HCT116 (cell line): ENCODE measurements around the gene MPP7. TPM values are rescaled to one million over a fixed set of nuclear protein-coding genes. Genes with fewer than 3 reads are reported as not detected.
"Not testable (repeated sequence)": the region's sequence is repeated elsewhere in the genome, so short reads cannot be mapped to it uniquely, and the experiment has no call there.

Experiments
- ATAC-seq: fragments of 200-7000 bp; cut with Tn5 transposase; 2 replicates; pipeline ENCODE4 v1.9.1; 2020; ENCODE audit warnings: mild to moderate bottlenecking, moderate library complexity
- BruUV-seq: library from RNA; stranded (reverse); fragments of 400-500 nt; replicated peaks from 2 replicates; lab custom pipeline; 2021; lab: Mats Ljungman, UMichigan
- CTCF ChIA-PET: fragments of 300-600 bp; sonication (Branson Sonifier 250); formaldehyde crosslinking; loops from one replicate; lab custom pipeline; 2021; ENCODE audit warnings: antibody characterized with exemption; lab: Charles Lee
- POLR2A ChIA-PET: fragments of 300-600, 350-600 bp; sonication (Branson Sonifier 250); formaldehyde crosslinking; loops from one replicate; lab custom pipeline; 2021; ENCODE audit warnings: antibody characterized with exemption; lab: Charles Lee
- RAD21 ChIA-PET, 2 experiments: fragments of 300-600 bp; sonication (Branson Sonifier 250); formaldehyde crosslinking; loops; one replicate each; lab custom pipeline; 2023; ENCODE audit warnings: low total read pairs in 2 of 2; ENCODE audit not compliant: uncharacterized antibody in 2 of 2, unreplicated experiment in 2 of 2, low non-redundant PET in 1 of 2; lab: Charles Lee
- DNase-seq: peaks from one replicate; pipeline ENCODE4 v3.0.0-alpha.2; 2010; ENCODE audit warnings: low read depth, low spot score
- H2AFZ ChIP-seq: fragments of 200-600 bp; shearing (Covaris generic), sonication (generic); 2 replicates; pipeline ENCODE4 v1.6.1; 2017; ENCODE audit warnings: low read depth, mixed run types, mixed read lengths, antibody characterized with exemption, low read length; ENCODE audit not compliant: poor library complexity, severe bottlenecking
- H3K27ac ChIP-seq: 2 replicates; pipeline ENCODE4 v1.5.1; 2012; ENCODE audit warnings: low read depth, low read length
- H3K27me3 ChIP-seq: fragments of 200-600 bp; sonication (generic); 2 replicates; pipeline ENCODE4 v1.6.1; 2016; ENCODE audit warnings: mixed run types, low read length, mixed read lengths; ENCODE audit not compliant: insufficient read depth
- H3K36me3 ChIP-seq, 2 experiments: fragments of 200-500 bp in 1 of 2; fragments of 200-600 bp in 1 of 2; sonication (Bioruptor generic) in 1 of 2; sonication (generic) in 1 of 2; 2 replicates each; pipeline versions ENCODE4 v1.5.1 to v1.6.1; 2014 to 2016; ENCODE audit warnings: low read length in 2 of 2, inconsistent platforms in 1 of 2, mixed read lengths in 1 of 2, mixed run types in 1 of 2; ENCODE audit not compliant: insufficient read depth in 2 of 2, control insufficient read depth in 1 of 2
- H3K4me1 ChIP-seq, 2 experiments: fragments of 200-600 bp in 1 of 2; sonication (generic) in 1 of 2; 2 replicates each; pipeline versions ENCODE4 v1.5.1 to v1.6.1; 2012 to 2017; ENCODE audit warnings: low read length in 2 of 2, inconsistent platforms in 1 of 2, mild to moderate bottlenecking in 1 of 2, mixed read lengths in 1 of 2, mixed run types in 1 of 2, moderate library complexity in 1 of 2; ENCODE audit not compliant: insufficient read depth in 2 of 2, control insufficient read depth in 1 of 2
- H3K4me2 ChIP-seq: fragments of 200-600 bp; sonication (generic); 2 replicates; pipeline ENCODE4 v1.6.1; 2017; ENCODE audit warnings: mixed run types, low read length, mixed read lengths
- H3K4me3 ChIP-seq, 2 experiments: fragments of 200-600 bp in 1 of 2; sonication (generic) in 1 of 2; replicated peaks in 1 of 2; 2 replicates each; pipeline ENCODE4 v1.5.1; 2011 to 2016; ENCODE audit warnings: low read length in 2 of 2, control low read depth in 1 of 2, low read depth in 1 of 2, mild to moderate bottlenecking in 1 of 2, mixed read lengths in 1 of 2, mixed run types in 1 of 2
- H3K79me2 ChIP-seq: fragments of 200-600 bp; sonication (generic); 2 replicates; pipeline ENCODE4 v1.6.1; 2017; ENCODE audit warnings: mild to moderate bottlenecking, mixed run types, low read length, moderate library complexity, mixed read lengths; ENCODE audit not compliant: insufficient read depth
- H3K9ac ChIP-seq: fragments of 200-600 bp; sonication (generic); 2 replicates; pipeline ENCODE4 v1.6.1; 2016; ENCODE audit warnings: low read length, mixed read lengths
- H3K9me2 ChIP-seq: fragments of 200-600 bp; sonication (generic), shearing (Covaris generic); 2 replicates; pipeline ENCODE4 v1.6.1; 2017; ENCODE audit warnings: mixed run types, mild to moderate bottlenecking, moderate library complexity; ENCODE audit not compliant: insufficient read depth
- H3K9me3 ChIP-seq, 2 experiments: fragments of 200-500 bp in 1 of 2; fragments of 200-600 bp in 1 of 2; sonication (Bioruptor generic) in 1 of 2; sonication (generic) in 1 of 2; 2 replicates each; pipeline ENCODE4 v1.6.1; 2014 to 2017; ENCODE audit warnings: low read length in 2 of 2, mixed read lengths in 2 of 2, inconsistent platforms in 1 of 2, low read depth in 1 of 2, mild to moderate bottlenecking in 1 of 2, mixed run types in 1 of 2, moderate library complexity in 1 of 2; ENCODE audit not compliant: control insufficient read depth in 1 of 2, insufficient read depth in 1 of 2
- H4K20me1 ChIP-seq: fragments of 200-600 bp; sonication (generic), shearing (Covaris generic); 2 replicates; pipeline ENCODE4 v1.6.1; 2017; ENCODE audit warnings: mixed run types, mild to moderate bottlenecking, moderate library complexity; ENCODE audit not compliant: insufficient read depth
- CBX3 ChIP-seq: IDR thresholded peaks from 2 replicates; pipeline ENCODE4 v1.6.1; 2012; ENCODE audit warnings: low read depth
- EGR1 ChIP-seq: IDR thresholded peaks from 2 replicates; pipeline ENCODE4 v1.6.1; 2012; ENCODE audit warnings: low read depth
- ELF1 ChIP-seq: IDR thresholded peaks from 2 replicates; pipeline ENCODE4 v1.6.1; 2012; ENCODE audit warnings: low read depth, borderline replicate concordance
- EZH2phosphoT487 ChIP-seq: fragments of 200-600 bp; IDR thresholded peaks from 2 replicates; pipeline ENCODE4 v1.6.1; 2018; ENCODE audit warnings: antibody characterized with exemption, borderline replicate concordance
- FOSL1 ChIP-seq: IDR thresholded peaks from 2 replicates; pipeline ENCODE4 v1.6.1; 2012; ENCODE audit warnings: low read depth
- POLR2AphosphoS5 ChIP-seq: IDR thresholded peaks from 2 replicates; pipeline ENCODE4 v1.6.1; 2011; ENCODE audit warnings: mild to moderate bottlenecking, low read depth, low read length, moderate library complexity
- RAD21 ChIP-seq: IDR thresholded peaks from 2 replicates; pipeline ENCODE4 v1.6.1; 2012; ENCODE audit warnings: low read depth, mild to moderate bottlenecking
- SRF ChIP-seq: IDR thresholded peaks from 2 replicates; pipeline ENCODE4 v1.6.1; 2012; ENCODE audit warnings: low read depth
- TCF7L2 ChIP-seq: IDR thresholded peaks from 2 replicates; pipeline ENCODE4 v1.7.0; 2011; ENCODE audit warnings: borderline replicate concordance, inconsistent platforms; ENCODE audit not compliant: insufficient read depth, insufficient read length; ENCODE audit errors: extremely low read depth
- ZFX ChIP-seq: fragments of 450-650 bp; IDR thresholded peaks from 2 replicates; pipeline ENCODE4 v1.6.1; 2017
- ZNF274 ChIP-seq: fragments of 200-500 bp; sonication (Bioruptor generic); IDR thresholded peaks from 2 replicates; pipeline ENCODE4 v1.6.1; 2014; ENCODE audit warnings: mild to moderate bottlenecking, low read depth, low read length, inconsistent platforms
- intact Hi-C: fragments of 100-400 bp; cut with micrococcal nuclease; formaldehyde crosslinking; loops from 2 replicates; pipeline ENCODE4 v1.10.0; 2022
- total RNA-seq: library from RNA; stranded (reverse); gene quantifications from one replicate; pipeline ENCODE4 v1.2.1, GENCODE V29; 2021; ENCODE audit not compliant: unreplicated experiment
- TF ChIP-seq, protein P1 (sequence below), 3 experiments: fragments of 200-600 bp in 1 of 3; sonication (generic) in 1 of 3; IDR thresholded peaks in 2 of 3; conservative IDR thresholded peaks in 1 of 3; 2 replicates each; pipeline ENCODE4 v1.5.1; 2012 to 2017; ENCODE audit warnings: low read depth in 2 of 3, low read length in 2 of 3, antibody characterized with exemption in 1 of 3, borderline replicate concordance in 1 of 3, control low read depth in 1 of 3, mild to moderate bottlenecking in 1 of 3, mixed read lengths in 1 of 3, mixed run types in 1 of 3, moderate library complexity in 1 of 3; ENCODE audit not compliant: insufficient read depth in 1 of 3
- TF ChIP-seq, protein P2 (sequence below): IDR thresholded peaks from 2 replicates; pipeline ENCODE4 v1.6.1; 2012
- TF ChIP-seq, protein P3 (sequence below): IDR thresholded peaks from 2 replicates; pipeline ENCODE4 v1.6.1; 2011; ENCODE audit warnings: mild to moderate bottlenecking, low read length, moderate library complexity; ENCODE audit not compliant: insufficient replicate concordance; ENCODE audit errors: extremely low read depth

MPP7 gene
- total RNA-seq, 1 experiment from 2014 or later: 64.5 TPM

DNA sequence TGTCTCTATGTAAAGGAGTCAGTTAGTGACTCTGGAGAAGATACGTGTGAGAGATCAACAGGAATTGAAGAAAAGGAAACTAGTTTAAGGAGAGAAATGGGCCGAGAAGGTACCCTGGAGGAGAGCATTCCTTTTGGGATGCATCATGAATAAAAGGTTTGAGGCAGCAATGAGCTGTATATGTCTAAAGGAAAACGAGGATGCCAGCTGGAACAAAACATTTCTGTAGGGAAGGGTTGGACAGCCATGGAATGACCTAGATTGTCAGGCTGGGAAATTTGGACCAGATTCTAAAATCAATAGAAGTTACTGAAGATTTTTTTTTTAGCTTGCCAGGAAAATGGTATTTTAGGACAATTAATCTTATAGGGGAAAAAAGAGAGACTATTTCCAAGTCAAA lies 17.2 kb upstream of the MPP7 start:
- CTCF ChIA-PET: interaction anchor here (2.1 kb wide), 1 partner anchor 17 kb away, joined by 7 read pairs; the partner anchor contains the start of gene MPP7
- ATAC-seq: no peak
- H3K36me3 ChIP-seq: no peaks in the 10 kb centered on the region

DNA sequence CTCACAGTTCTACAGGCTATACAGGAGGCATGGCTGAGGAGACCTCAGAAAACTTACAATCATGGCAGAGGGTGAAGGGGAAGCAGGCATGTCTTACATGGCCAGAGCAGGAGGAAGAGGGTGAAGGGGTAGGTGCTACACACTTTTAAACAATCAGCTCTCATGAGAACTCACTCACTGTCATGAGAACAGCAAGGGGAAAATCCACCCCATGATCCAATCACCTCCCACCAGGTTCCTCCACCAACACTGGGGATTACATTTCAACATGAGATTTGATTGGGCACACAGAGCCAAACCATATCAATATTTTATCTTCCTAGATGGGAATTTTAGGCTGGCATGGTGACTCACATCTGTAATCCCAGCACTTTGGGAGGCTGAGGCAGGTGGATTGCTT lies 16.2 kb upstream of the MPP7 start:
- ATAC-seq, intact Hi-C loops, POLR2A ChIA-PET, H4K20me1 ChIP-seq, H3K4me3 ChIP-seq, H3K27ac ChIP-seq, H3K36me3 ChIP-seq, DNase-seq, BruUV-seq, RAD21 ChIA-PET, H3K79me2 ChIP-seq, H3K9me3 ChIP-seq, H3K4me2 ChIP-seq, H3K27me3 ChIP-seq, H3K9ac ChIP-seq, CTCF ChIA-PET, H2AFZ ChIP-seq, H3K9me2 ChIP-seq: not testable (repeated sequence)
- peaks cover 24 to 29% of the 10 kb centered on the region in 2 experiments for H3K4me1 ChIP-seq

More for the DNA sequence above, 17.2 kb upstream of the MPP7 start:
- RAD21 ChIA-PET: no interaction called here
- POLR2A ChIA-PET: interaction anchor here (1.0 to 3.1 kb wide), 2 partner anchors 8 to 17 kb away, joined by 3 to 12 read pairs; partner anchors contain the start of gene MPP7
- Histone ChIP-seq H3K27me3 (no peaks in the 10 kb centered on the region), H3K4me1 (peaks cover 24 to 29% of the 10 kb centered on the region in 2 experiments), H3K27ac (no peak overlapping the region), H3K4me2 (no peak overlapping the region), H3K9me2 (no peaks in the 10 kb centered on the region), H3K4me3 (no peak overlapping the region), H3K9me3 (no peaks in the 10 kb centered on the region), H3K79me2 (no peaks in the 10 kb centered on the region), H2AFZ (no peak overlapping the region), H4K20me1 (no peaks in the 10 kb centered on the region), H3K9ac (no peak overlapping the region)
- intact Hi-C loops: no loop called here
- DNase-seq: no peak
- TF ChIP-seq ELF1 (no peak), CBX3 (no peak), ZFX (no peak), SRF (no peak), EZH2phosphoT487 (no peak), RAD21 (no peak), TCF7L2 (no peak), EGR1 (no peak), POLR2AphosphoS5 (no peak), ZNF274 (no peak), FOSL1 (no peak)
- TF ChIP-seq, protein P1, sequence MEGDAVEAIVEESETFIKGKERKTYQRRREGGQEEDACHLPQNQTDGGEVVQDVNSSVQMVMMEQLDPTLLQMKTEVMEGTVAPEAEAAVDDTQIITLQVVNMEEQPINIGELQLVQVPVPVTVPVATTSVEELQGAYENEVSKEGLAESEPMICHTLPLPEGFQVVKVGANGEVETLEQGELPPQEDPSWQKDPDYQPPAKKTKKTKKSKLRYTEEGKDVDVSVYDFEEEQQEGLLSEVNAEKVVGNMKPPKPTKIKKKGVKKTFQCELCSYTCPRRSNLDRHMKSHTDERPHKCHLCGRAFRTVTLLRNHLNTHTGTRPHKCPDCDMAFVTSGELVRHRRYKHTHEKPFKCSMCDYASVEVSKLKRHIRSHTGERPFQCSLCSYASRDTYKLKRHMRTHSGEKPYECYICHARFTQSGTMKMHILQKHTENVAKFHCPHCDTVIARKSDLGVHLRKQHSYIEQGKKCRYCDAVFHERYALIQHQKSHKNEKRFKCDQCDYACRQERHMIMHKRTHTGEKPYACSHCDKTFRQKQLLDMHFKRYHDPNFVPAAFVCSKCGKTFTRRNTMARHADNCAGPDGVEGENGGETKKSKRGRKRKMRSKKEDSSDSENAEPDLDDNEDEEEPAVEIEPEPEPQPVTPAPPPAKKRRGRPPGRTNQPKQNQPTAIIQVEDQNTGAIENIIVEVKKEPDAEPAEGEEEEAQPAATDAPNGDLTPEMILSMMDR (IDR thresholded peaks at IDR 0.05 in 2 of 3, conservative IDR thresholded peaks at IDR 0.05 in 1 of 3; ENCODE audit: borderline replicate concordance in 1 of 3, insufficient read depth in 1 of 3, low read depth in 2 of 3, low read length in 2 of 3): no peak
- TF ChIP-seq, protein P2, sequence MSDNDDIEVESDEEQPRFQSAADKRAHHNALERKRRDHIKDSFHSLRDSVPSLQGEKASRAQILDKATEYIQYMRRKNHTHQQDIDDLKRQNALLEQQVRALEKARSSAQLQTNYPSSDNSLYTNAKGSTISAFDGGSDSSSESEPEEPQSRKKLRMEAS: no peak
- TF ChIP-seq, protein P3, sequence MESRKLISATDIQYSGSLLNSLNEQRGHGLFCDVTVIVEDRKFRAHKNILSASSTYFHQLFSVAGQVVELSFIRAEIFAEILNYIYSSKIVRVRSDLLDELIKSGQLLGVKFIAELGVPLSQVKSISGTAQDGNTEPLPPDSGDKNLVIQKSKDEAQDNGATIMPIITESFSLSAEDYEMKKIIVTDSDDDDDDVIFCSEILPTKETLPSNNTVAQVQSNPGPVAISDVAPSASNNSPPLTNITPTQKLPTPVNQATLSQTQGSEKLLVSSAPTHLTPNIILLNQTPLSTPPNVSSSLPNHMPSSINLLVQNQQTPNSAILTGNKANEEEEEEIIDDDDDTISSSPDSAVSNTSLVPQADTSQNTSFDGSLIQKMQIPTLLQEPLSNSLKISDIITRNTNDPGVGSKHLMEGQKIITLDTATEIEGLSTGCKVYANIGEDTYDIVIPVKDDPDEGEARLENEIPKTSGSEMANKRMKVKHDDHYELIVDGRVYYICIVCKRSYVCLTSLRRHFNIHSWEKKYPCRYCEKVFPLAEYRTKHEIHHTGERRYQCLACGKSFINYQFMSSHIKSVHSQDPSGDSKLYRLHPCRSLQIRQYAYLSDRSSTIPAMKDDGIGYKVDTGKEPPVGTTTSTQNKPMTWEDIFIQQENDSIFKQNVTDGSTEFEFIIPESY: no peak
- BruUV-seq: no TSS peak
